ENCODE data around the gene PSORS1C2. TPM values are rescaled to one million over a fixed set of nuclear protein-coding genes. Genes with fewer than 3 reads are reported as not detected.

The PSORS1C2 gene
- total RNA-seq, 4 donors from 2014 or later, result 0.91 TPM; not detected in 3

DNA sequence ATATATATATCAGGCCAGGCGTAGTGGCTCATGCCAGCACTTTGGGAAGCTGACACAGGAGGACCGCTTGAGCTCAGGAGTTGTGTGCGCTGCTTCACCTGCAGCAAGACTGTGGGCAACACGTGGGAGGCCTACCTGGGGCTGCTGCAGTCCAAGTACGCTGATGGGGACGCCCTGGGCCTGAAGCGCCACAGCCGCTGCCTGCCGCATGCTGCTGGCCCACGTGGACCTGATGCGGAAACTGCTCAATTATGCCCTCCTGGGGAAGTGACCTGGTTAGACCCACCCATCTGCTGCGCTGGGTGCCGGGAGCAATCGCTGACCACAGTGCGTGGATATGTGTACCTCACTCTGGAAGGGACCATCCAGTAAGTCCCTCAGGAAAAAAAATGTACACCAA lies 1.8 kb upstream of the PSORS1C2 start:
- Histone ChIP-seq H3K36me3 (peaks cover 0 to 36% (median 0%) of the 10 kb centered on the region in 3 donors), H3K27me3 (no peaks in the 10 kb centered on the region), H3K4me1 (peaks cover 4 to 42% (median 7%) of the 10 kb centered on the region in 3 donors), H3K27ac (no peak overlapping the region), H3K9me3 (no peaks in the 10 kb centered on the region), H3K4me3 (no peak overlapping the region)
- 87 to 95% methylated on average over 11 of the region's 15 CpGs for WGBS, 2 donors
- DNase-seq, result no peak
- intact Hi-C loops (cut with DNase I), result no loop called here
- TF ChIP-seq CTCF (IDR thresholded peaks at IDR 0.05), result no peak
- no peak for TF ChIP-seq POLR2A (IDR thresholded peaks at IDR 0.05)

- Histone ChIP-seq H3K4me1 (peaks cover 4 to 42% (median 7%) of the 10 kb centered on the region in 3 donors), H3K4me3 (no peak overlapping the region), H3K27ac (no peak overlapping the region), H3K36me3 (peaks cover 0 to 25% (median 0%) of the 10 kb centered on the region in 3 donors), H3K27me3 (no peaks in the 10 kb centered on the region), H3K9me3 (no peaks in the 10 kb centered on the region)
- TF ChIP-seq POLR2A (IDR thresholded peaks at IDR 0.05) (no peak), CTCF (IDR thresholded peaks at IDR 0.05) (no peak)
- intact Hi-C loops (cut with DNase I), result loop anchor here (5.0 kb wide), 2 partner anchors 53 to 228 kb away; no protein-coding TSS in a partner anchor
- WGBS, 2 donors, result 21 to 27% methylated on average over 4 of the region's 4 CpGs
- no peak for DNase-seq
Measured at GRCh38 chr6:31139599-31139998, 733 bp upstream of the PSORS1C2 start.

GRCh38 chr6:31135710-31136109 lies 3.2 kb downstream of the PSORS1C2 start:
- H3K27ac ChIP-seq, result no peak overlapping the region
- no peaks in the 10 kb centered on the region for H3K9me3 ChIP-seq
- no peaks in the 10 kb centered on the region for H3K27me3 ChIP-seq
- WGBS, 2 donors, result 46 to 55% methylated on average over 10 of the region's 10 CpGs
- peaks cover 4 to 28% (median 7%) of the 10 kb centered on the region in 3 donors for H3K4me1 ChIP-seq
- intact Hi-C loops (cut with DNase I), result loop anchor here (5.0 kb wide), 2 partner anchors 57 to 232 kb away; no protein-coding TSS in a partner anchor
- no peak for TF ChIP-seq POLR2A (IDR thresholded peaks at IDR 0.05)
- H3K4me3 ChIP-seq, result no peak overlapping the region
- no peaks in the 10 kb centered on the region for H3K36me3 ChIP-seq
- DNase-seq, result no peak

DNA sequence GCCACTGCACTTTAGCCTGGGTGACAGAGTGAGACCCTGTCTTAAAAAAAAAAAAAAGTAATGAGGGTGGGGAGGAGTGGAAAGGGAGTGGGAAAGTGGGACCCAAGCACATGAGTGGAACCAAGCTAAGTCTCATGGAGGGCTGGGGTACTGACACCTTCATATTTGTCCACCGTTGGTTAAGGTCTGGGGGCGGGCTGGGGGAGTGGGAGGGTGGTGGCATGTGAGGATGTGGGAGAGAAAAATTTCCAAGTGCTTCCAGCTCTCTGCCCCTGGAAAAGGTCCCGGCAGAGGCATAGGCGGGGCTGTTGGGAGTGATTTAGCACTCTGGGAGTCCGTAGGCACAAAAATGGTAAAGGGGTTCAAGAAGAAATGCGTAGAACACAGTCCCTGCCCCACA lies 6.1 kb downstream of the PSORS1C2 start:
- no peak overlapping the region for H3K4me3 ChIP-seq
- no peak for TF ChIP-seq POLR2A (IDR thresholded peaks at IDR 0.05)
- intact Hi-C loops (cut with DNase I), result no loop called here

GRCh38 chr6:31131595-31131994 lies 7.3 kb downstream of the PSORS1C2 start:
- H3K4me3 ChIP-seq, result no peak overlapping the region
- no peaks in the 10 kb centered on the region for H3K36me3 ChIP-seq
- H3K27me3 ChIP-seq, result peaks cover 0 to 3% (median 0%) of the 10 kb centered on the region in 4 donors
- intact Hi-C loops (cut with DNase I), result no loop called here
- H3K9me3 ChIP-seq, result no peaks in the 10 kb centered on the region
- TF ChIP-seq POLR2A (IDR thresholded peaks at IDR 0.05), result no peak
- TF ChIP-seq CTCF (IDR thresholded peaks at IDR 0.05), result no peak
- DNase-seq, result no peak
- no peak overlapping the region for H3K27ac ChIP-seq
- 90 to 91% methylated on average over 3 of the region's 3 CpGs for WGBS, 2 donors
- H3K4me1 ChIP-seq, result peaks cover 0 to 28% (median 1%) of the 10 kb centered on the region in 3 donors

More for the DNA sequence above, 6.1 kb downstream of the PSORS1C2 start:
- H3K36me3 ChIP-seq, result no peaks in the 10 kb centered on the region
- no peak overlapping the region for H3K27ac ChIP-seq
- DNase-seq, result no peak
- peaks cover 4 to 26% (median 4%) of the 10 kb centered on the region in 3 donors for H3K4me1 ChIP-seq
- WGBS, 2 donors, result 58 to 69% methylated on average over 4 to 5 of the region's 6 CpGs
- no peaks in the 10 kb centered on the region for H3K9me3 ChIP-seq
- peaks cover 0 to 3% (median 0%) of the 10 kb centered on the region in 4 donors for H3K27me3 ChIP-seq

- TF ChIP-seq POLR2A (IDR thresholded peaks at IDR 0.05), result no peak
- no peak for TF ChIP-seq CTCF (IDR thresholded peaks at IDR 0.05)
- WGBS, 2 donors, result 93 to 100% methylated on average over 3 of the region's 3 CpGs
- H3K4me1 ChIP-seq, result peaks cover 0 to 37% (median 8%) of the 10 kb centered on the region in 3 donors
- H3K9me3 ChIP-seq, result no peaks in the 10 kb centered on the region
- no peak overlapping the region for H3K4me3 ChIP-seq
- peaks cover 0 to 3% (median 0%) of the 10 kb centered on the region in 4 donors for H3K27me3 ChIP-seq
- no peak overlapping the region for H3K27ac ChIP-seq
- DNase-seq, result no peak
- no peaks in the 10 kb centered on the region for H3K36me3 ChIP-seq
- intact Hi-C loops (cut with DNase I), result no loop called here
Measured at GRCh38 chr6:31130751-31131150, 8.1 kb downstream of the PSORS1C2 start.
